Lung microvascular endothelial cell (primary cell): ENCODE measurements around the gene PRIM1. TPM values are rescaled to one million over a fixed set of nuclear protein-coding genes. Genes with fewer than 3 reads are reported as not detected.

ENCODE experiments used
- total RNA-seq: library from RNA; depleted of rRNA; stranded (reverse); fragments of >200 nt; gene quantifications from 2 replicates; pipeline ENCODE4 v1.2.1, GENCODE V29; 2014

The PRIM1 gene
- total RNA-seq, 1 donor from 2014 or later, result 2.6 TPM

Other genes with a start within 250 kb of the PRIM1 start
- 26.2 and 33.1 TPM in 2 replicates for gene RBMS2, start 230.5 kb downstream of the PRIM1 start, total RNA-seq
- 15.9 and 22.6 TPM in 2 replicates for gene BAZ2A, start 122.0 kb downstream of the PRIM1 start, total RNA-seq
- 444 and 495 TPM in 2 replicates for gene ATP5F1B, start 106.3 kb downstream of the PRIM1 start, total RNA-seq
- 45.2 and 50.3 TPM in 2 replicates for gene PTGES3, start 64.0 kb downstream of the PRIM1 start, total RNA-seq
- 1,015 and 1,336 TPM in 2 replicates for gene NACA, start 27.0 kb downstream of the PRIM1 start, total RNA-seq
- gene HSD17B6, start 11.0 kb upstream of the PRIM1 start, total RNA-seq, result under 0.01 TPM in 1 of 2 replicates, not detected in the other
- not detected in 2 replicates for gene SDR9C7, start 182.1 kb upstream of the PRIM1 start, total RNA-seq
- gene RDH16, start 205.3 kb upstream of the PRIM1 start, total RNA-seq, result under 0.01 TPM in 2 replicates